HPDE6-E6E7 (cell line): ENCODE results near the gene KCNA10.
A peak's percentile ranks its signal among the peaks of the same experiment; 100 is the strongest.

Experiments used
- DNase-seq: peaks from one replicate; pipeline ENCODE4 v3.0.0; 2011; ENCODE audit warnings: missing footprints; ENCODE audit errors: extremely low spot score

KCNA10 gene

DNA sequence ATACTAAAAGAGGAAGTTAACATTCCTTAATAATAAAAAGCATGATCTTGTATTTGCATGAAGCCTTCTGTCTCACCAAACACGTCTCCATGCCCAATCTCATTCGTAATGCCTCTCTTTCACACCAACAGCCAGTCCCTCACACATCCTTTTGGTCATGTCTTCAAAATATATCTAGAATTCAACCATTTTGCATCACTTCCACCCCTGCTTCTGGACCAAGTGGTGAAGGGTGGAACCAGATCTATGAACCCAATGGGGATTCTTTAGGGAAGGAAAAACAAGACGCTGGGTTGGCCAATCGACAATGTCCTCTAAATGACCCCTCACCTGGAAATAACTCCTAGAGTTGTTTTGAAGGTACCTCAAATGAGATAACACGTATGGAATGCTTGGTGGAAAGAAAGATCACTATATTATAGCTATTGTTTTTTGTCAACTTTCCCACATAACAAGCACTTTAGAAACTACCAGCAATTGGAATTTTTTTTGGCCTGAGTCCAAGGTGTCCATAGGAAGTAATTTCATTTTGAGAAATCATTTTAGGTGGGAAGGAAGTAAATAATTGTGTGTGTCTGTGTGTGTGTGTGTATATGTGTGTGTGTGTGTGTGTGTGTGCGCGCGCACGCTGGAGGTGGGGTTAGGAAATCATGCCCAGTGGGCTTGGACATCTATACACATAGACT, at the start of gene KCNA10:
Gene KCNA10, minus strand, starts transcription at position 51 of the 686 bp plus-strand sequence. CDS start 388 bp downstream, outside the sequence.
- DNase-seq, result no peak

DNA sequence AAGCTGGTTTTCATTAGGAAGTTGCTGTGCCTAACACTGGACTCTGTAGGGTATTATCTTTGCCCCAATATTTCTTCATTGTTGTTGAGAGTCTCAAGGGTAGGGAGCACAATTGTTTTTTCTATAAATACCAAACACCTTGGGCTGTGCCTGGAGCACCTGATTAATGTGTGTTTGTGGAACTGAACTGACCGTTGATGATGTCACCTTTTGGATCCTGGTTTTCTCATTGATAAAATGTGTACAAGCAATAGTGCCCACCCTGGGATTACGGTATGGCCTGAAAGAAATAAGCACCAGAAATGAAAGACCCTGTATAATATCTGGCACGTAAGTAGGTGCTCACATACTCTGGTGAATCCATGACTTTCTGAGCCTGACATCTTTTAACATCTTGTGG, 47.9 kb upstream of the KCNA10 start:
- no peak for DNase-seq

DNA sequence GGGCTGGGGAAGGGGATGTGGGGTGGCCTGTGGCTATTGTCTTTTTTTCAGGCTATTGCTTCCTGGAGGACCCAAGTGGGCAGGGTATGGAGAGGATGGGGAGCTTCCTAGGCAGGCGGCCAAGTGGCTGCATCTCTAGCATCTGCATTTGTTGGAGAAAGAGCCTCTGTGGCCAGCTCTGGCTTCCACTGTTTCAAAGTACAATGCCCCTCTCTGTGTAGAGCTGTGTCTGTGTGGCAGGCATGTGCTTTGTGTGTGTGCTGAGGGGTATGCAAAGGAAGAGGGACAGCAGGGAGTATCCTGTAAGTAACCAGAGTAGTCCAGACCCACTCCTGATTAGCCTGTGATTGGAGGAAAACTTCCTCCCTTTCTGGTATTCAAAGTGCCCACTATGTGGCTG, 46.6 kb upstream of the KCNA10 start:
- DNase-seq, result no peak

DNA sequence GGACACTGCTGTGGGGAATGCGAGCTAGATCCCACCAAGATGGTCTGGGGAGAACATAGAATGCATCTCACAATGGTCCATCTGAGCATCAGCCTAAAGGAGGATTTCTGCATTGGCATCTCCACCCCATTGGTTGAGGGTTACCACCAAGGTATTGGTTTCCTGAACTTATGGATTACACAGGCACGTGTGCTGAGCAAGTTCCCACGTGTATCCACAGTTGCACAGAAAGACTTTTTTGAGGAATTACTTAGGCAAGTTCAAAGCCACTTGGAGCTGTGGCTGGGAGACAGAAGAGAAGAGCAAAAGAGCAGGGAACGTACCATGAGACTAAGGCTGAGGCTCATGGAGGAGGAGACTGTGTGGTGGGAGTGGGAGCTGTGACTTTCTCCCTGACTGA, 44.1 kb upstream of the KCNA10 start:
- no peak for DNase-seq

DNA sequence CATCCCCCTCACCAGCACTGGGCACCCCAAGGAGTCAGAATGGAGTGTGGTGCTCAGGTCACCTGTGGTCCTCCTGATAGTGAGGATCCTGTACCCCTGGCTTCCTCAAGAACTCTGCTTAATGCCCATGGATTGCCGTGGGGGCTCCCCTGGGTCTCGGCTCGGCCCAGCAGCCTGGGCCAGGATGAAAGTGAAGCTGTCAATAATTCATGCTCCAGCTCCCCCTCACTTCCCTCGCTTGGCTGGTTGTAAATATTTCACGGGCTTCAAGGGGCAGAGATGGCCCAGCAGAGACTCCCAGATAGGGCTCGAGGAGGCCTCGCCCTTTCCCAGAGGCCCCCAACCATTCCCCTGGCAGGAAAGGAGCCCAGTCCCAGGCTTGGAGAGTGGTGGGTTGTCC, 42.6 kb upstream of the KCNA10 start:
- no peak for DNase-seq

DNA sequence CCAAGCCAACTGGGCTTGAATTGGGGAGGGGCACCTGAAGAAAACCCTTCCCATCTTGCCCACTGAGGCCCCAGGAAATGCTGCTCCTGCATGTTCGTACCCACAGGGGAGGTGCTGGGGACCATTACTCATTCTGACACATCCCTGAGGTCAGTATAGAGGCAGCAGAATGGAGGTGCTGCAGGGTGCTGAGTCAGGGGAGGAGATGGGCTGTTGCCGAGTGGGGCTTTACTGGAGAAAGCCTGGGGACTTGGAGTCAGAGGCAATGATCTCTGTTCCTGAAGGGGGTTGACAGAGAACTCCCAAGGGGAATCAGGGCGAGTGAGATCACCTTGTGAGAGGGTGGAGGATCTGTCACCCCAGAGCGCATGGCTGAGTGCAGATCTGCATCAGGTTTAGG, 40.2 kb upstream of the KCNA10 start:
- no peak for DNase-seq

DNA sequence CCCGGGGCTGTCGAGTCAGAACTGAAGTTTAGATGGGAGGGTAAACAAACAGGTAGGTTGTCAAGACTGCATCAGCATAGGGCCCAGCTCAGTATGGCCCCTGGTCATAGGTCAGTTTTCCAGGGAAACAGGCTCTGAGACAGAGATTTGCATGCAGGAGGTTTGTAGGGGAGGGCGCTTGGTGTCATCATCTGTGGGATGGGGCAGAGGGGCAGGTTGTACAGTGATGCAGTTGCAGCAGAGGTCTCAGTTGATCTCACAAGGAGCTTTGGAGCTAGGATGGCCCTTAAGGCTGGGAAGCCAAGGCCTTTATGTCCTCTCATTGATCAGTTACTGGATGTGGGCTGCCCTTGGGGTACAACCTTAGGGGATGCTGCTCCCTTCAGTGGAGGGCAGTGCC, 38.5 kb upstream of the KCNA10 start:
- no peak for DNase-seq

DNA sequence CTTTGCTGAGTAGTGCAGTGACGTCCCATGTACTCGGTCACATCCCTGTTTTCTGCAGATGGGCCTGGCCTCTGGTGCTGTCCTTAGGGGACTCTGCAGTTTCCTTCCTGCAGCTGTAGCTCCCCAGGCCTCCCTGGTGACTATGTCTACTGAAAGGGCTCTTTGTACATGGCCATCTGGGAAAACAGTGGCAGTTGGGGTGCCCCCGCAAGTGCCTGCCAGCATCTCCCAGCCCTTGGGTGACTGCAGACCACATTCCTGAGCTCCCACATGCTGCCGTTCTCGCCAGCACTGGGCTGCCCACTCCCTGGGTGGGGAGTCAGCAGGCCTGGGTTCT, 37.5 kb upstream of the KCNA10 start:
- DNase-seq, result no peak

DNA sequence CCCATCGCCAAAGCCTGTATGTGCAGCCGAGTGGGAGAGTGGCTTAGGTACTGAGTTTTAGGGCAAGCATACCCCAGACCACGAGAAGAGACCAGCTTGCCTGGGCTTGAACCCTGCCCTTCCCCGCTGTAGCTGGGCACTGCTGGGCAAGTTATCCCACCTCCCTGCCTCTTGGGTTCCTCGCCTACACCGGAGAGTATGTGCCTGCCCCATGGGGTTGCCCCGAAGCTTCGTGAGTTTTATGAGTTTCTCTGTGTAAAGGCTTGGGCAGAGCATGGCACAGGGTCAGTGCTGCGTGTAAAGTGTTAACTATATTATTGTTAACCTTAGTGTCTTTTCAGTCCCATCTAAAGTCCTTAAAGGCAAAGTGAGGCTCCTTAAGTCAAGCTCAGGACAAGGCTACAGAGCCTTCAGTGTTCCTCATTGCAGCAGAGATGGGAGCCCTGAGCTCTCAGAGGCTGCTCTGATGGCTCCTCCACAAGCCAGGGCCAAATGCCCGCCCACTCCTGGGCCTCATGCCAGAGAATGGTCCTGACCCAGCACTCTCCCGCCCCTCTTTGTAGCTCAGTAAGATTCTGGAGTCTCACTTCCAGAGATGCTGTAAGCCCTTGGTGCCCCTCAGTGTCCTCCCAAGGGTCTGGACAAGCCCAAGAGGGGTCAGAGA, 37.0 kb upstream of the KCNA10 start:
- no peak for DNase-seq

DNA sequence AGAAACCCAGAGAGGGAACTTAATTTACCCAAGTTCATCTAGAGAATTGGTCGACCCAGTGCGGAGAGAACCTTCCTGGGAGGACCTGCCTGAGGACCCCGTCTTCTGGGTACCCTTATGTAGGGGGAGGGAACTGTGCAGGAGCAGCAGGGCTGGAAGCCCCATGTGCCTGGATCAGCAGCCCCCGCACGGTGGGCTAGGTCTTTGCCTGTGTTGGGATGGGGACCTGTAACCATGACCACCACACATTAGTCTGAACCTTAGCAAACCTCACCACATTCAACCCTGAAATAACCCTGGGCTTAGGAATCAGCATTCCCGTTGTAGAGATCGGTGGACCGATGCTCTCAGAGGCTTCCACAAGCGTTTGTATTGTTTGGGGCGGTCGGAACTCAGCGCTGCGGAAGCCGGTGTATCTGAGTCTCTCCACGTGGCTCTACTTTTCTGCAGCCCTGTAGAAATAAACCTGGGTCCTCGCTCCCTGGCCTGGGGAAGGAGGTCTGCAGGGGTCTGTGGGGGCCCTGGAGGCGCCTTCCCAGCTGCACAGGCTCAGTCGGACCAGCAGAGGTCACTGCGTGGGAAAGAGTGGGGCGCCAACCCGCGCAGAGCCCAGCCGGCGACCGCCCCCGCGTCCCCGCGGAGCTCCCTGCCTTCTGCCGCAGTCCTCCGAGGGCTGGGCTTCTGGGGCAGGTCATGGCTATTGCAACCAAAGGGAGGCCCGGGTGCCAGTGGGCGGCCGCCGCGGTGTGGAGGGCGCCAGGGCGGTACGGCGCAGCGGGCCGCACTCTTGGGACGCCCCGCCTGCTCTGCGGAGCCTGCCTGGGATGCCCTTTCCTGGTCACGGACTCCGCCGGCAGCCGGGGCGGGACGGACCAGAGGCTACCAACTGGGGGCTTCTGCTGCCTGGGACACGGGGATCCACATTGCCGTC, 36.2 kb upstream of the KCNA10 start:
- no peak for DNase-seq

DNA sequence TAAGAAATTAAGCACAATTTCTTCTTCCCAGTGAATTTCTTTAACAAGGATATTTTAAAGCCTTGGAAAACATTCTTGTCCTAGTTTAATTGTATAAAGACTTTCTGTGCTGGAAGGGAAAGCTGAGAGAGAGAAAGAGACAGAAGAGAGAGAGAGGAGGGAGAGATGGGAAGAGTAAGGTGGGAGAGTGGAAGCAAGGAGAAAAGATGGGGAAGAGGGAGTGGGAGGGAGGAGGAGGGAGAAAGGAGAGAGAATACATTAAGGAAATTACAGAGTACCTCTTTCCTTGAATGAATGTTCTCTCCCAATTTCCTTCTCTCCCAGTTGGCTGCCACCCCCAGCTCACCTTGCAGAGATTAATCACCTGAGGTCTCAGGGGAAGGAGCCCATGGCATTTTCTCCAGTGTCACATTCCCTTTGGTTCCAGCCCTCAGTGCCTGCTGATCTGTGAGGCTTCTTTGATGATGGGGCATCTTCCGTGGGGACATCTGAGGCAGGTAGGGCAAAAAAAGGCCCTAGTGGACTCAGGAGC, 32.4 kb upstream of the KCNA10 start:
- DNase-seq, result no peak

DNA sequence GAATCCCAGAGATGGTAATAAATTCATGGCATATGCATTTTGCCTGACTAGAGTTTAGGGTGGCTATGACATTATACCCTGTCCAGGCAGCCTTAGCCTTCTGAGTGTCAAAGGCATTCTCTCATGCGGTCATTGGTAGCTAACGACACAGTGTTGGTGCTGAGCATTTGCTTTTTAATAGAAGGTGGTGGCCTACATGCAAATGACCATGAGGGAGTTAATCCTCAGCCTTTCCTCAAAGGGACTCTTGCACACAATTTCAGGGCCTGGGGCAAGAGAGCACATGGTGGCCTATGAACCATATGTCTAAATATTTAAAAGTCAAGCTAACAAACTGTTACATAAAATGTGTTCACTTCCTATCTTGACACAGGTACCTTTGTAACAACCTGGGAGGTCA, 30.9 kb upstream of the KCNA10 start:
- DNase-seq, result no peak

DNA sequence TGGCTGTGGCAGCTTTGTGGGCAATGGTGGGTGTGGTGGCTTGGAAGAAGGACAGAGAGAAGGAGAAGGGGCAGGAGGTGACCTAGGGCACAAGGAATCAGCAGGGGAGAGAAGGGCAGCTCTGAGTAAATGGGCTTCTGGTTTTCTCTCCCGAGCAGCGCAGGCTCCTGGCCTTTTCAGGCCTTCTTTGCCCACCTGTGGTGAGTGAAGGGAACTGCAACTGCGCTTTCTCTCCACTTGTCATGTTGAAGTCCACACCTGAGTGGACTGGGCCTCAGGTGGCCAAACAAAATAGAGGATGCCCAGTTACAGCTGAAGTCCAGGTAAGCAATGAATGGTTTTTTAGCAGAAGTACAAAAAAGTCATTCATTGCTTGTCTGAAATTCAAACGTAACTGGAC, 29.4 kb upstream of the KCNA10 start:
- peak; percentile 31 for DNase-seq

DNA sequence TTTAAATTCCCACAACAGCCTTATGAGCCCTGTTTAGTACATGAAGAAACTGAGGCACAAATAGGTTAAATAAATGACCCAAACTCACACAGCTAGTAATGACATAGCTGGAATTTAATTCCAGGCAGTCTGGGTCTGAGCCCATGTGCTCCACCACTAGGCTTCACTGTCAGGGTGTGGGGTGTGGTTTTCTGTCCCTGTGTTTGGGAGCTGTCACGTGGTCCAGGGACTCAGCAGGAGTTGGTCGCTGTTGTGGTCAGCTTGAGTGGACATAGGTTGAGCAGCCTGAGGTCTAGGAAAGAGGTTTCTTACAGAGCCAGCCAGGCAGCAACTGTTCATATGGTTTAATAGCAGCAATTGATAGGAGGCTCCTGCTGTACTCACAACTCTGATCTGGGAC, 28.0 kb upstream of the KCNA10 start:
- no peak for DNase-seq

DNA sequence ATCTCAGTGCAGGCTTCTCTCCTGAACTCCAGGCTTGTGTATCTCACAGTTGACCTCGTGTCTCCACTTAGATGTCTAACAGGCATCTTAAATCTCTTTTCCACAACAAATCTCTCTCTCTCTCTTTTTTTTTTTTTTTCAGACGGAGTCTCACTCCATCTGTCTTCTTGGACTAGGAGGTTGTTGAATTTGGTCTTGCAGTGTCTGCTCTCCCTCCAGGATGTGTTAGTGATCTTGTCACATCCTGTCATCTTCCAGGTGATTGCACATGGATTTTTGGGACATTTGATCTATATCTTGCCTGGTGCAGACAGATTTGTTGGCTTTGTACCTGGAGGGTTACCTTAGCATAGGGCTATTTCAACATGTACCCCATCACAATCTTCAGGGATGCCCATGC, 26.5 kb upstream of the KCNA10 start:
- DNase-seq, result no peak

DNA sequence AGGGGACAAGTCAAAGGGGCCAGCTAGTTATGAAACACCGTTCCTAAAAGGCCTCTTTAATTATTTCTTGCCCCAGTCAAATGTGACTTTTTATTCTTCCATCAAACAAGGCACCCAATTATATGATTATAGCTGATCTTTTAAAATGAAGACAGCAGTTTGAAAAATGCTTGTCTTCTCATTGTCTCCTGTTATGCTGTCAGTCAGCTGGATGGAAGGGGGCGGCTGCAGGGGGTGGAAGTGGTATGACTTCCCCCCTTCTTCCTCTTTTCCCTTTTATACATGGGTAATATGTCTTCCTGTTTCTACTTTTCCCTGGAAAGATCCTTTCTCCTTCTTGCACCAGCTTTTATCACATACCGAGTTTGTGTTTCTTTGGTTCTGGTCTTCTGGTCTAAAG, 25.8 kb upstream of the KCNA10 start:
- DNase-seq, result no peak

DNA sequence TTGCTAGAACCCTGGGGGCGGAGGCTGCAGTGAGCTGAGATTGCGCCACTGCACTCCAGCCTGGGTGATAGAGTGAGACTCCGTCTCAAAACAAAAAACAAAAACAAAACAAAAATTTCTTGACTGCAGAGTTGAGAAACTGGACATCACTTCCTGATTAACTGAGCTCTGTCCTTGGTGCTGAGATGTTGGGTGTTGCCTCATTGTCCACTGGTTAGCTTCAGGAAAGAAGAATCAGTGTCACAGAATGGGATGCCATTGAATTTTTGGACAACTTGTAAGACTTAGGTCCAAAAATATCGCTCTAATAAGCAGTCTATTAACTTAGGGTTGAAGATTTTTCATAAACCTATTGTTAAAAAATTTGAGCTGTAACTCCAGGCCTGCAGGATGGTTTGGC, 23.8 kb upstream of the KCNA10 start:
- peak; percentile 39 for DNase-seq

DNA sequence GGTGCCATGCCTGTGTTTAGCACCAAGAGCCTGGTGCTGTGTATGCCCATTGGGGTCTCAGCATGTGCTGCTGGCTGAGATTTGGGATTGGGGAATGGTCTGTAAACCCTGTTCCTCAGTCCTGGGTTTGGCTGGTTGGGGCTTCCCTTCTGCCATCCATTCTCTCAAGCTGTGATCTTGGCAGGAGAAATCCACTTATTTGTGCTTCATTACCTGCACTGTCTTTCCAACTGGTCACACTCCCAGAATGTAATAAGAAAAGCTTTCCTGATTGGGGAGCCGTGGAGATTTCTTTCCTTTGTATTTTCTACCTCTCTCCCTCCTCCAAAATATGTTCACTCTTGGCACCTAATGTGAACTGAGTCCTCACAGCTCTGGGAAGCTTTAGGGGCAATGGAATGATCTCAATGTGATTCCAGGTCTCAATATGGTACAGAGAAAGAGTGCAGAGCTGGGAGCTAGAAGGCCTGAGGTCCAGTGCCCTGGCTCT, 23.0 kb upstream of the KCNA10 start:
- no peak for DNase-seq

DNA sequence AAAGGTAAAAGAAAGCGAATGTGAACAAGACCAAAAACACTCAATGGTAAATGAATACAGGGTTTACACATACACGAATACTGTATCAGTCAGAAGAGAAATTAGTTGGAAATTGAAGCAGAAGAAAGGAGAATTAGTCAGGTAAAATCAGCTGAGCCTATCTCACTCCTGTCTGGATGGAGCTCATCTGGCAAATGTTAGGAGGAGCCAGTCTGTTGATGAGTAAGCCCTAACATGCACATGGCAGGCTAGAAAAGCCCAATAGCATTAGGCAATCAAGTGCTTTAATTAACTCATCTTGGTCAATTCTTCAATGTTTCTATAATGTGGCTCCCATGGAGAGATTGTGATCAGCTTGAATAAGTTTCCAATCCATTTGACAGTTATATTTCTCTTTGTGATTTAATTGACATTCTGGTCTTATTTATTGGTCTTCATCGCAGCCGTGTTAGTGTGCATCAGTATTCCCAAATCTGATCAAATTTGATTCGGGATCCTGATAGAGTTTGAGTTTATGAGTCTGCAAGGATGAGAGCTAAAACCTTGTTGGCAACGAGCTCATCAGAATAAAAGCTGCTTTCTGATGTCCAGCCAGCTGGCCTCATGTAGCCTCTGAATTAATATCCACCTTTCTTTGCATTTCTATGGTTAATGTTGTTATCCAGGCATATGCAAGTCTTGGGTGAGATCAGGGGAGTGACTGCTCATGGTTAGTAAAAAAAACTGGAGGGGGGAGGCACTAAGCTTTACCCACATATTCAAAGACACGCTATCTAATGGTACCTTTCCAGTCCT, 22.1 kb upstream of the KCNA10 start:
- DNase-seq, result no peak

DNA sequence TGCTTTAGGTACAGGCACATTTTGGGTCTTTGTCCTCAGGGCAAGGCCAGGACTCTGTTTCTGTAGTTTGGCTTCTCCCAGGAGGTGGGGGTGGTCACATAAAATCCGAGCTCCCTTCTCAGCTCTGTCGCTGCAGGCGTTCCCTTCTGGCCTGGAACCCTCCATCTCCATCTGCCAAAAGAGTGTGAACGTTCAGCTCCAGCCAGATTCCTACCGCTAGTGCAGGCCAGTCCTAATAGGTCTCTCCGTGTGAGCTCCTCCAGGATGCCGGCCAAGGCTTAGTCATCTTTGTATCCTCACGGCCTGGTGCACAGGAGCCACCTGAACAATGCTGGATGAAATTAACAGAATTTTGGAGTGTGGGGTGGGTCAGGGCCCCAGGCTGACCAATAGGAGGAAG, 19.9 kb upstream of the KCNA10 start:
- DNase-seq, result no peak

DNA sequence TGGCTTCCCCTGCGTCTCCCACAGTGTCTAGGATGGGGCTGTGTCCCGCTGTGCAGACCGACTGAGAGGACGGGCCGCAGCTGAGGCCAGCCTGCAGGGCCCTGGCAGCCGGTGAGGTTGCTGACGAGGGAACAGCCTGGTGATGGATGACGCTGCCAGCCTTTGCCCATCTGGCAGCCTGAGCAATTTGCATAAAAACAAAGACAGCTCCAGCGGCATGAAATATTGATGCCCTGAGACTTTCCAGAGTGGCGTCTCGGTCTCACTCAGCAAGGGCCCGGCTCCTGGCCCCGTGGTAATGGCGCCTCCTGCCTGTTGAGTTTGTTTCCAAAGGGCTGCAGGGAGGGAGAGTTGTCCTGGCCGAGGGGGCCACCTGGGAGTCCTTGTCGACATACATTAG, 19.1 kb upstream of the KCNA10 start:
- DNase-seq, result no peak

DNA sequence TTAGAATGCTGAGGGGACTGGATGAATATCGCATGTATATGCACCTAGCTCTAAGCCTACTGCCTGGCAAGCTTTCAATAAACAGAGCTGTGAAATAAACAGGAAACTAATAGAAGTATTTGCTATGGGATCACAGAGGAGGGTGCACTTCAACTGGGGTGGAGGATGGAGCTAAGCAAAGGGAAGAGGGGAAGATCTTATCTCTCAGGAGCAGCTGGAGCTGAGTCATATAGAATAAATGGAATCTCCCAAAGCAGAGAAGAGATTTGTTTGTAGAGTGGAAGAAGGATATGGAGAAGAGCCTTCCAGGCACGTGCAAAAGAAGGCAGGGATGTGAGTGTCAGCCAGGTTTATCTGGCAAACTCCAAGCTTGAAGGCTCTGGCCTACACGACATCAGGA, 17.0 kb upstream of the KCNA10 start:
- DNase-seq, result no peak
